Measurements from ENCODE around the gene RIT2.

The RIT2 gene

DNA sequence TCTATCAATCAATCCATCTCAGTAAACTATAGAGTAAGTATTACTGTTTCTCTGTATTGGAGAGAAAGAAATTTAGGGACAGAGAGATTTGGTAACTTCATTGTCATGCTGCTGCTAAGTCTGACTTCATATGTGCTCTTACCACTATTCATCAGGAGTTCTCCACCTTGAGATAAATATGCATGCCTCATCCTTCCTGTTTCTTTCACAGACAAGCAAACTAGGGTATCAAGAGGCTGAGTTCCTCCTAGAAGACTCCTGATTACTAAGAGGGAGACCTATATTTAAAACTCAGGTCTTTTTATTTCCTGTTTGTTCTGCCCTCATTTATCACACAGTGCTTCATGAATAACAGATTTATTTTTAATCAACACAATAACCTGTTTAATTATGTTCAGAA is 34.1 kb downstream of the RIT2 start:
- no peak for DNase-seq (ENCODE audit: low spot score)

DNA sequence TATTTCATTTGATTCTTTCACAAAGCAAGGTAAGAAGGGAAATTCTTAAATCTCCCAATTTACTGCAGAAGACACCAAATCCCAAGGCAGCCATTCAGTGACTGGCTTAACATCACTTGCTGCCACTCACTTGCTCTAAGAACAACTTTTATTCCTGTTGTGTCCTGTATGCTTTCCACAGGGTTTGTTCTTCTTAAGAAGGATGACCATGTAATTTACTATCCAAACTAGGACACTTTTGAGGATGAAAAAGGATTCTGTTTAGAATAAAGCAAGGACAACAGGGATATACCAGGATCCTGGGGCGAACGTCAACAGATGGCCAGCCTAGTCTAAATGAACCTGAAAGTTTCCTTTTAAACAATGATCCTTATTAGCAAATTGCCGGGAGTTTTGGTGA is 34.8 kb downstream of the RIT2 start:
- DNase-seq (ENCODE audit: low spot score), result no peak

DNA sequence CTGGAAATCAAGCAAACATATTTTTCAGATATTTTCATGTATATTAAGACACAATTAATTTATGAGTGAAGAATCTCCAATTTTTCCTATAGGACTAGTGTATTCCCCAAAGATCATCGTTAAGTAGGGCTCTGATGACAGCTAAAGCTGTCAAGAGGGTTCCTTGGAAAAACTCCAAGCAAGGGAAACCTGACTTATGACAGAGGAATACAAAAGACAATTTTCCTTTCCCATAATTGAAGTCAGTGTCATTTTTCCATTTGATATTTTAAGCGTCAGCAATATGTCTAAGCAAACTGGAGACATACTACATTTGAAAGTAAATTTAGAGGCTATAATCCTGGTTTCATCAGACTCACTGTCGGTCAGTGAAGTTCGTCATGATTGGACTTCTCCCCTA is 36.1 kb downstream of the RIT2 start:
- DNase-seq (ENCODE audit: low spot score), result no peak

DNA sequence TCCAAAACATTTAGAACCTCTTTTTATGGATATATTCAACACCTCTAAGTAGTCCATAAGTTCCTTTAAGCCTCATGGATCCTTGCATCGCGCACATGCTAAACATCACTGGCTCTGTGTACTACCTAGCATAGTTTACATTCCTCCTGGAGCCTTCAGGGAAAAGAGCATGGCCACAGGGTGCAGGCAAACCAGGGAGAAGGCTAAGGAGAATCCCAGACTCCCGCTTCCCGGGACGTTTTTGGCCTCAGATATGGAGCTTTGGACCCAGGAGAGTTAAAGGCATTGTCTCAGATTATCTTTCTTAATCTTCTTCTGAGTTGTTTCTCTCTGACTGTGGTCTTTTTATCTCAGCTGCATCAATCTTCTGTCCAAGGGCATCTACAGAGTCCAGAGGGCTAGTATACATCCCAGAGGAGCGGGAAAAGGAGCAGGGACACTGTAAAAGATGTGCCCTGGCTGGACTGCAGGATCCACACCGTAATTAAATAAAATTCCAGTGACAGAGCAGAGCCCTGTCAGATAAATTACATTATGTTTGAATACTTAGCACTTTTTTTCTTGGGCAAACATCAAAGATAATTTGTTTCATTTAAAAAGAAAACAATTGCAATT is 36.9 kb downstream of the RIT2 start:
- no peak for DNase-seq (ENCODE audit: low spot score)

DNA sequence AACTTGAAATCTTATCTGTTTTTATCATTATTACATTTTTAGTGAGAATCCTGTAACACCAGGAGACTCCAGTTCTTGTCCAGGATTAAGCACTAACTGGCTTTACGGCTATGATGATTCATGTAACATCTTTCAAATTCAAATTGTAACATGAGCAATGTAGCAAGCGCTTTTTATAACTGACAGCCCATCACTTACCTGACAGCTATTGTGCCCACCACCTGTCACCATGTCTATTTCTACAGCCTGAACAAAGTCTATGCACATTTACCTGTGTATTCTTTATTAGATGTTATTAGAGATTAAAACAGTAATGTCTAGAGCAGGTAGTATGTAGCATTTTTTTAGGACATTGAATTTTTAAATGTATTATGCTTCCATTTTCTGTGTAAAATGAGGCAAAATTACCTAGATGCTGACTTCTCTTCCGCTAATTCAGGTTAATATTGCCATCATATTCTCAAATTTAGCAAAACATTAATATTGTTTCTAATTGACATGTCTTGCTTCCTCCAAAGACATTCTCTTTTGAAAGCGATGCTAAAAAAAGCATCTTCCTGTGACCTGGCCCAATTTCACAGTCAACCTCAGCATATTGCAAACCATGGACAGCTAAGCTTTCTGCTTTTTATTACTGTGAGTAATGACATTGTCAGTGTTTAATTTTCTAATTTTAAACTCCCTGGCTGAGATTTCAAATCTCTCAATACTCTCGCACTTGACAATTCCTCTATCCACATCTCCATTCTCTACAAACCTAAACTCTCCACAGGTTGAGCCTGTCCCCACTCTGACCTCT is 37.8 kb downstream of the RIT2 start:
- no peak for DNase-seq (ENCODE audit: low spot score)

DNA sequence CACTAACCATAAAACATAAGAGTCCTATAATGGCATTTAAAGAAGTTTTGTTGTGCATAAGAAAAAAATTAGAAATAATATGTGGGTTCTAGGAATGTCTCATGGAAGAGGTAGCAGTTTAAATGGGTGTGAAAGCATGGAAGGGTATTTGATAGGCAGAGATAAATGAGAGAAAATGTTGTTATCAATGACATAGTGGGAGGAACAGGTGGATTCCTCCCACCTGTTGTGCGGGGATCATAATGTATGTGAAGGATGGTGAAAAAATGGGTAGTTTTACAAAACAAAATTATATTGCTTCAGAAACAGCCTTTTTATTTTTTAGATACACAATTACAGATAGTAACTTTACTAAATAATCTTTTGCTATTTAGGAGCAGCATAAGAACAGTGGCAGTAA is 41.7 kb downstream of the RIT2 start:
- DNase-seq (ENCODE audit: low spot score), result no peak

DNA sequence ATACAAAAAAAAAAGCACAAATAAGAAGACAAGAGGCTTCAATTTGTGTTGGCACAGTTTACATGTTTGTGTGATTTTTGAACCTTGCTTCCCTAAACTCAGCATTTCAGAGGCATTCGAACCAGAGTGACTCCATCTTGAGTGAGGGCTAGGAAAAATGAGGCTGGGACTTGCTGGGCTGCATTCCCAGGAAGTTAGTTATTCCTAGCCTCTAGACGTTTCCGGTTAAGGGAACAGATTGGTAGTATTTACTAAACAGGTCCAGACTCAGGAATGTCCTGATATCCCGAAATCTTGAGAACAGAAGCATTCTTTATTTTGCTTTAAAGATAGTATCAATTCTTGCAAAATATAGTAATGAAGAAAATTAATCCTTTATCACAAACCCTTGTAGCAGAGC is 46.7 kb downstream of the RIT2 start:
- no peak for DNase-seq (ENCODE audit: low spot score)

DNA sequence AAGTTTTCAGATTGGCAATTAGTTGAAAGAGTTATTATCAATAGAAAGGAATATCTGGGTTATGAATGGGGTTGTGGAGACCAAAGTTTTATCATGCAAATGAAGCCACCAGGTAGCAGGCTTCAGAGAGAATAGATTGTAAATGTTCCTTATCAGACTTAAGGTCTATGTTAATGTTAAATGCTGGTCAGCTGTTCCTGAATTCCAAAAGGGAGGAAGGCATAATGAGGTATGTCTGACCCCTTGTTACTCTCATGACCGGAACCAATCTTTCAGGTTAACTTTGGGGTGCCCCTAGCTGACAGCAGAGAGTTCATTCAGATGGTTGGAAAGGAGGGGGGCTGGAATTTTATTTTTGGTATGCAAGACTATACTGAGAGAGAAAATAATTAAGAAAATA is 47.9 kb downstream of the RIT2 start:
- no peak for DNase-seq (ENCODE audit: low spot score)

DNA sequence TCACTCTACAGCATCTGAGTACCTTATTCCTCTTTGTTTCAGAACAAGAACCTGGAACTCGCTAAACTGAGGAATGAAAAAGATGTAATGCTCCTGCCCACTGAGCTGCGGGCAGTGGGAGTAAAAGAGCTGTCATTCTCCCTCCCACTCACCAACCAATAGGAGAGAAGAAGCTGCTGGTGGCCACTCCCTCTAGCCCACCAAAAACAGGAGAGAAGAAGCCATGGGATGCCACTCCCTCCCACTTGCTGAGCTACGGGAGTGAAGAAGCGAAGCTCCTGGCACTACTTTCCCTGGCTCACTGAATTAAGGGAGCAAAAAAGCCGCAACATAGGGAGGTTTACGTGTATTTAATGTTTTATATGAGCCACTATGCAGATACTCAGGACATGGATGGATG is 53.7 kb downstream of the RIT2 start:
- no peak for DNase-seq (ENCODE audit: low spot score)

DNA sequence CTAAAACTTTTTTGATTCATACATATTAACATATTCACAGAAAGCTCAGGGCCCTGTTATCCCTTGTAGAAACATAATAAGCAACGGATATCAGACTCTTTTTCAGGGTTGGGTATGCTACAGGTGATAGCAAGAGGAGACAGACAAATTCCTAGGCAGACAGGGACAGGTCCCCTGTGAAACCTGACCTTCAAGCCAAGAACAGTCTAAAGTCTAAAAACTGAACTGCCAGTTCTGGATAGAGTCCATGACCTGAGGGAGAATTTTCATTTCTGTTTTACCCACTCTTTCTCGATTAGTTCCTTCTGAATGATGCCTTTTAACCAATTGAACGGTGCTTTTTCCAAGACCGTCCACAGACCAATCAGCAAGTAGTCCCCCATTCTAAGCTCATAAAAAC is 54.2 kb downstream of the RIT2 start:
- DNase-seq (ENCODE audit: low spot score), result no peak

DNA sequence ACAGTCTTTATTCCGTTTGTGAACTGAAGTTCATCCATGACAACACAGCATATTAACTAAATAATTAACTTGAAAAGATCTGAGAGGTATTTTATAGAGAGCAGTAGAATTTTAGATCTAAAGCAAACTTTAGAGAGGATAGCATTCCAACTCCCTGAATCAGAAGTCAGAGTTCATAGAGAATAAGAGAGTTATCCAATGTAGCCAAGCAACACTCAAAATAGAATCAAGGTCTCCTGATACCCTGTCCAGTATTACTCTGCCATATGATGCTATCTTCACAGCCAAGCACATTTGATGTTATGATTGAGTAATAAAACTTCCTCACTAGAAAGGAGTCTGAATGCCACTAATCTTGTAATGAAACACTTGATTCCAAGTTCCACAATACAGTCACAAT is 55.5 kb downstream of the RIT2 start:
- no peak for DNase-seq (ENCODE audit: low spot score)

DNA sequence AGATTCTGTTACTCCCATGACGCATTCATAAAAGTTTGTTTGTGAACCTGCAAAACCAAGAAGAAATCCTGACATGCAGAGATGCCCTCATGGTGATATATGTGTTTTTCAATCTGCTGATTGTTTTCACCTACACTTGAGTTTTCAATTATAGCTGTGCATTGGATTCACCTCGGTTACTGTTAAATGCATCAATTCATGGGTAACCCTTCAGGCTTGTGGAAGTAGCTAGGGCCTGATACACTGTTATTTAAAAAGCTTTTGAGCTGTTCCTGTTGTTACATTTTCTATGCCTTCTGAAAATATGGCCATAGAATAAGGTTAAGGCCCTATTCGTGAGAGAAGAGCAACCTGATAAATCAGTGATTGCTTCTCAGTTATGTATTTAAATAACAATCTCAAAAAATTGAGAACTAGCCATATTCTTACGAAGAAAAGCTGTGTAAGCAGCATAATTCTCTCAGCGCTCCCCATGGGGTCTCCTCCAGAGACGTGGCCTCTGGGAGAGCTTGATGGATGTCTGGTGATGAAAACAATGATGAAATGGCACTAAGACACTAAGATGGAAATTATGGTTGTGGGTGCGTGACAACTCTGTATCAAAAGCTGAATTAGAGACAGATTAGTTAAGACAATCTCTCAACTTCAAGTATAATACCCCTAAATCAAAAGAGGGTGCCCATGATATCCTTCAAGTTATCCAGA is 60.5 kb downstream of the RIT2 start:
- DNase-seq (ENCODE audit: low spot score), result no peak

DNA sequence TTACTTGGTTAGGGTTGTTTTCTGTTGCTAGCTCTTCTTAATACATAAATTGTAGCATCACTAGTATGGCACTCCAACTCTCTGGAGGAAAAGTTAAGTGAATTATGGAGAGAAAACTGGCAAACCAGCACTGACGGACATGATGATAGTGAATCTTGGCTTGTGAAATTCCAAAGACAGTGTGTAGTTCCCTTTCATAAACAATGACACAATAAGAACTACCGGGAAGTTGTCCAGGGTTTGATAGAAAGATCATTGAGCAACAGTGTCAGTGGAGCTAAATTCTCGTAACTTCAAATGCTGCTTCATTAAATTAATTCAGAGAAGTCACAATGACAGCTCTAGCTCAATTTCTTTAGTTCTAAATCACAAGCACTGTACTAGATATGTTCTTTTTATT is 66.5 kb downstream of the RIT2 start:
- no peak for DNase-seq (ENCODE audit: low spot score)

DNA sequence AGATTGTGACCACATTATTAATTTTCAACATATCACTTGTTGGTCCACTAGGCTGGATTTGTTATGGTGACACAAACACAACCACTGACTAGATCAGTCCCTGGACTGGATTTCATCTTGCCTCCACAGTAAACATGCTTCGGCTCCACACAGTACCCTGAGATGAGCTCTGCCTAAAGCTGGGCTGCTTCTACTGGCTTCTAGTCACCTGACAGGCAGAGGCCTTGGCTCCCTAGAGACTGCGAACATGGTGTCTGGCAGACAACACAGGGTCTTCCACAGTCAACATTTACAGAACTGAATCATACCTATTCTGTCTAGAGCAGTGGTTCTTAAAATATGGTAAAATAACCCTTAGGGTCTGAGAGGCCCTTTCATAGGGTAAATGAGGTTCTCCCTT is 69.2 kb downstream of the RIT2 start:
- DNase-seq (ENCODE audit: low spot score), result no peak

DNA sequence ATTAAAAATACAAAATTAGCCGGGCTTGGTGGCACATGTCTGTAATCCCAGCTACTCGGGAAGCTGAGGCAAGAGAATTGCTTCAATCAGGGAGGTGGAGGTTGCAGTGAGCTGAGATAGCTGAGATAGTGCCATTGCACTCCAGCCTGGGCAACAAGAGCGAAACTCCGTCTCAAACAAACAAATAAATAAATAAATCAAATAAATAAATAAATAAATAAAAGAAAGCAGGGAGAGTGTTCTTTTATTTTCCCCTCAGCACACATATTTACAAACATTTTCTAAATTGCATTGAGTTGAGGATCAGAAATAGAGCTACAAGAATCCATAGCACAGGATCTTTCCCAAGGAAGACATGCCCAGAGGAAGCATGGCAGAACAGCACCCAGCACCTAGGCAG is 71.9 kb downstream of the RIT2 start:
- no peak for DNase-seq (ENCODE audit: low spot score)

DNA sequence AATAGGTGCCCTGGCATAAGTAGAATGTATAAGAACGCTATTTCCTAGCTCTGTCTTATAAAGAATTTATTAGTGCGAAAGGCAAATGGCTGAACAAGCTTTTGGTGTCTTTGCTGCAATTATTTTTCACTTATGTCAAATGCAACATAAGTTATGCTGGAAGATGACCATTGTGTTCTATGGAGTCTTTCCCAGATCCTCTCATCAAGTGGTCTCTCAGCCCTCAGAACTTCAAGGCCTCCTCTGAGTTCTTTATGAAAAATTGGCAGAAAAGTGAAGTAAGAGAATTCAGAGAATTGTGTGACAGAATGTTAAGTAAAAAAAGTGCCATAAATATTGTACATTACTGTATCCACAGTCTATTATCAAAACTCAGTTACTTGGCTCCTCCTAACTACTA is 75.2 kb downstream of the RIT2 start:
- no peak for DNase-seq (ENCODE audit: low spot score)

DNA sequence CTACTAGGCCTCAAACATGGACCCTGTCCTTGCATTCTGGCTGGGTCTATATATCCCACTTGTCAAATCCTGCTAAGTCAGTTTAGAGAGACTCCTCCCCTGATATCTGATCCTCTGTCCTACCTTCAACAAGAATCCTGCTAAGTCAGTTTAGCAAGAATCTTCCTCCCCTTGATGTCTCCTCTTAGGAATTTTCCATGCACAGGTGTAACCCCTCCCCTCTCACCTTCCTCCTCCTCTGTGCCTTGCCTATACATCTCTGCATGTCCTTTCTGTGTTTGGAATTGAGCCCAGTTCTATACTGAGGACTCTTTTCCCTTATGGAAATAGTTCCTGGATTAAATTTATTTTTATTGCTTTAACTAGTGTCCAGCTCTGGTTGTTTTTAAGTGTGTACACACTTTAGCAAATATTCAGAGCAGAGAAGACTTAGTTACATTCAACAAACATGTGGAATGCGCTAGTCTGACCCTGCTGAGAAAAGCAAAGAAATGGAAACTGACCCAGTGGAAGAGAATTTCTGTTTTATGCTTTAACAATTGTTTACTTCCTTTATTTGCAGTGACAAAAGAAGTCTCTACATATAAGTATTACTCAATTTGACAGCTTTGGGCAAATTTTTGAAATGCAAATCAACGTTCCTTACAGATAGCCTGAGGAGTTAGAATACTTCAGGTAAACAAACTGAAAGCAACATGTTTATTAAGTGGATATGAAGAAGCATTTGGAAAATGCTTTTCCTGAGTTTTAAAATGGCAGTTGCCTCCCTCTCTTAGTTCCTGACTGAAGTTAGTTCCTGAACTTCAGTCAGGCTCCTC is 80.6 kb downstream of the RIT2 start:
- DNase-seq (ENCODE audit: low spot score), result no peak

DNA sequence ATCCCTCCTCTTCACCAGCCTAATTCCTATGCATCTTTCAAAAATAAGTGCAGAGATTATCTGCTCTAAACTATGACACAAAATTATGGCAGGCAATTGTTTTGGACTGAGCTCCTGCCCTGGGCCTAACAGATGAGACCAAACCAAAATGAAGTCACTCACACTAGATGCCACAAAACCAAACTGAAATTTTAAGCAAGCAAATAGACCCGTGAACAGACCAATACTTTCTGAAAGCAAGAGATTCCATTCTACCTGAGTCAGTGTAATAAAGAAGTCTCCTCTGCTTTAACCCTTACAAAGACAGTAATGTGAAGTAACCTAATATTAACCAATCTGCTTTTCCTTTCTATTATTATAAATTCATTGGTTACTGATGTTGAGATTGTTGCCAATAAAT is 84.3 kb downstream of the RIT2 start:
- no peak for DNase-seq (ENCODE audit: low spot score)

DNA sequence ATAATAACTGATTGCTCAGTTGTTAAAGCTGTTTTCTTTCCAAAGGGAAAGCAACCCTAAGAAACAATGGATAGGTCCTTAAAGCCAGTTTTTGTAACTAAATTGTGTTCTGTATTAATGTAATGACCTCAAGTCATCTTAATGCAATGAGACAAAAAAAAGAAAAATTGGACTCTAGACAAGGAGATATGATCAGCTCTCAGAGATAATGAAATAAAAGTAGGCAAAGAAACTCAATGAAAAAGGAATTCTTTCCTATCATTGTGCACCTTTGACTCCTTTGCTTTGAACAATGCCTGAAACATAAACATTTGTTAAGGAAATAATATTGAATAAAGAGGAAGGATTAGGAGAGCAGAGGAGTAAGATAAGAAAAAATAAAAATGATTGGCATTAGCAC is 86.1 kb downstream of the RIT2 start:
- DNase-seq (ENCODE audit: low spot score), result no peak

DNA sequence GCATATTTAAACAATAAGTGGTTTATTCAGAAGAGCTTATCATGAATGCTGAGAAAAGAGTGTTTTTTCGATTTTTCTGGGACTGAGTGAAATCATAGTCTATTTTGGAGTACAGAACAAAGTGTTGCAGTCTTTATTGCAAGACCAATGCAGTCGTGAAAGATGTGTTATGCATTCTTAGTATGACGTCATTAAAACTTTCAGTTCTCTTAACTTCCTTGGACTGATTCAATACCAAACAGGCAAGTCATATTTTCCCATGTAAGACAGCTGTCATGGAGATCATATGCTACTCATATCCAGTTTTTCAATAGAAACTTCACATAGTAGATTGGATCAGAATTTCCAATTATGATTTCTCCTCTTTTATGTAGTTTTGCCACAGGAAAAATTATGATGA is 92.6 kb downstream of the RIT2 start:
- no peak for DNase-seq (ENCODE audit: low spot score)

DNA sequence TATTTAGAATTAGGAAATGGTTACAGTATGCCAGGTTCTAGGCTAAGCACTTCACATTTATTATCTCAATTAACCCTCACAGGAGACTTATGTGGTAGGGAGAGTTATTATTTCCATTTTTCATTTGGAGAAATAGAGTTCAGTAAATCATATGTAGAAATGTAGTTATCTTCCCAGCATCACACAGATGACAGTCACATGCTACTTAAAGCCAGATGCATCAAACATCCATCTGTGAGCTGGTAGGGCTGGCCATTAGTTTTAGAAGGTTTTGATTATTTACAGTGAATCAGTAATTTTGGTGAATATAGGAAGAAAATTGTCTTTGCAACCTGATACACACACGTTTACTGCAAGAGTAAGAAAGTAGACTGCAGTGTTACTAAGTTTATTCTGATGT is 97.9 kb downstream of the RIT2 start:
- no peak for DNase-seq (ENCODE audit: low spot score)

DNA sequence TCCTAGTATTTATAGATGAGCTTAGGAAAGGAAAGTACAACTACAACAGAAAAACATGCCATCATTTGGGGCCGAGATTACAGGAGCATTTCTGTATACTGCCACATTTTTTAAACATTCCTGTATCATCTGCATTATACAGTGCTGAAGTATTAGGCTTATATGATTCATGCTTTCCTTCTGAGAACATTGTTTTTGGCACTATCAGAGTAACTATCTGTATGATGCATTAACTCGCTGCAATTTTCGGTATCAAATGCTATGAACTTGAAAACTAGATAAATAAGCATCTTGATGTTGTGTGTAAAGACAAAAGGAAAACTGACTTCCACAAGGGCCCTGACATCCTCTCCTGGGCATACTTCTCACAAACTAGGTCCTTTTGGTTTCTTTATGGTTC is 102.0 kb downstream of the RIT2 start:
- no peak for DNase-seq (ENCODE audit: low spot score)

DNA sequence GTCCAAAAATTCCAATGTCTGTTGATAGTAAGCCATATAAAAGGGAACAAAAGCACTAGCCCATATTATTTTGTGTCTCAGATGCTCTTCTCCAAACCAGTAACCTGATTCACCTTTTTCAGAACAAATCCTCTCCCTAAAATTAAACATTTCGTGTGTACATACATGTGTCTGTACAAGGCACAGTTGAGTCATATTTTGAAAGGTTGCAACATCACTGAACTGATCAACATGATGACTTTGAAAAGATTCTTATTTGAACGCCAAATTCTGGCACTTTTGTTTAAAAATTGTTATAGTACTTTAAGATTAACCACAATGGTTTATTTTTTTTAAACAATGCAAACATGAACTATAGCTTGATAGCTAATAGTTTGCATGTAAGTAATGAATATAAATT is 102.5 kb downstream of the RIT2 start:
- DNase-seq (ENCODE audit: low spot score), result no peak

Measured in SW480 (cell line).